ENCODE measurements around the gene CDYL2. TPM values are rescaled to one million over a fixed set of nuclear protein-coding genes. Genes with fewer than 3 reads are reported as not detected.

Gene CDYL2
- total and polyA plus RNA-seq, 4 donors, result 1.3 to 12.6 (median 3.7) TPM

DNA sequence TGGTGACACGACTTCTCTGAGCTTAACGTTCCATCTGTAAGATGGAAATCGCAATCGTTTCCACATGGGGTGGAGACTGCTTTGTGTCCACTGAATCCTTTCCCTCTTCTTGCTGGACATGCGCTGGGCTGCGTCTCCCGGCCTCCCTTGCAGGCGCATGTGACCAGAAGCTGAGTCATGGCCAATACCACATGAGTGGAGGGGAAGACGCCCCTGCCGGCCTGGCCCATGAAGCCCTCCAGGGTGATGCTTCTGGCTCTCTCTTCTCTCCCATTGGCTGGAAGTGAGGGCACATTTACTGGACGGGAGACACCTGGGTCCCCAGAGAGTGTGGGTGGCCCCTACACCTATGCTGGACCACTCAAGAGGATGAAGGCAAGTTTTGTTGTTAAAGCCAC is 192.5 kb downstream of the CDYL2 start:
- Histone ChIP-seq H3K27ac (ENCODE audit: low read depth in 1 of 2, low read length in 1 of 2) (no peak overlapping the region), H3K27me3 (ENCODE audit: control insufficient read depth in 3 of 3, insufficient read depth in 3 of 3, low read length in 2 of 3) (no peaks in the 10 kb centered on the region), H3K4me1 (ENCODE audit: control insufficient read depth in 5 of 5, insufficient read depth in 5 of 5, low read length in 5 of 5) (peaks cover 0 to 2% (median 0%) of the 10 kb centered on the region in 5 donors), H3K9ac (ENCODE audit: insufficient read depth in 1 of 2, low read length in 2 of 2) (no peak overlapping the region), H3K36me3 (ENCODE audit: control insufficient read depth in 4 of 4, insufficient read depth in 4 of 4, low read length in 4 of 4) (peaks cover 0 to 9% (median 1%) of the 10 kb centered on the region in 4 donors), H3K4me3 (no peak overlapping the region), H3K9me3 (ENCODE audit: control insufficient read depth in 4 of 4, insufficient read depth in 3 of 4, low read length in 3 of 4) (peaks cover 0 to 4% (median 0%) of the 10 kb centered on the region in 4 donors)
- TF ChIP-seq, protein P1, sequence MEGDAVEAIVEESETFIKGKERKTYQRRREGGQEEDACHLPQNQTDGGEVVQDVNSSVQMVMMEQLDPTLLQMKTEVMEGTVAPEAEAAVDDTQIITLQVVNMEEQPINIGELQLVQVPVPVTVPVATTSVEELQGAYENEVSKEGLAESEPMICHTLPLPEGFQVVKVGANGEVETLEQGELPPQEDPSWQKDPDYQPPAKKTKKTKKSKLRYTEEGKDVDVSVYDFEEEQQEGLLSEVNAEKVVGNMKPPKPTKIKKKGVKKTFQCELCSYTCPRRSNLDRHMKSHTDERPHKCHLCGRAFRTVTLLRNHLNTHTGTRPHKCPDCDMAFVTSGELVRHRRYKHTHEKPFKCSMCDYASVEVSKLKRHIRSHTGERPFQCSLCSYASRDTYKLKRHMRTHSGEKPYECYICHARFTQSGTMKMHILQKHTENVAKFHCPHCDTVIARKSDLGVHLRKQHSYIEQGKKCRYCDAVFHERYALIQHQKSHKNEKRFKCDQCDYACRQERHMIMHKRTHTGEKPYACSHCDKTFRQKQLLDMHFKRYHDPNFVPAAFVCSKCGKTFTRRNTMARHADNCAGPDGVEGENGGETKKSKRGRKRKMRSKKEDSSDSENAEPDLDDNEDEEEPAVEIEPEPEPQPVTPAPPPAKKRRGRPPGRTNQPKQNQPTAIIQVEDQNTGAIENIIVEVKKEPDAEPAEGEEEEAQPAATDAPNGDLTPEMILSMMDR (IDR thresholded peaks at IDR 0.05; ENCODE audit: control extremely low read depth, extremely low read depth), result no peak
- DNase-seq, result no peak
- ATAC-seq (ENCODE audit: insufficient read depth, low FRiP score), result no peak
- WGBS, 2 donors, result 91 to 95% methylated on average over 11 of the region's 11 CpGs

DNA sequence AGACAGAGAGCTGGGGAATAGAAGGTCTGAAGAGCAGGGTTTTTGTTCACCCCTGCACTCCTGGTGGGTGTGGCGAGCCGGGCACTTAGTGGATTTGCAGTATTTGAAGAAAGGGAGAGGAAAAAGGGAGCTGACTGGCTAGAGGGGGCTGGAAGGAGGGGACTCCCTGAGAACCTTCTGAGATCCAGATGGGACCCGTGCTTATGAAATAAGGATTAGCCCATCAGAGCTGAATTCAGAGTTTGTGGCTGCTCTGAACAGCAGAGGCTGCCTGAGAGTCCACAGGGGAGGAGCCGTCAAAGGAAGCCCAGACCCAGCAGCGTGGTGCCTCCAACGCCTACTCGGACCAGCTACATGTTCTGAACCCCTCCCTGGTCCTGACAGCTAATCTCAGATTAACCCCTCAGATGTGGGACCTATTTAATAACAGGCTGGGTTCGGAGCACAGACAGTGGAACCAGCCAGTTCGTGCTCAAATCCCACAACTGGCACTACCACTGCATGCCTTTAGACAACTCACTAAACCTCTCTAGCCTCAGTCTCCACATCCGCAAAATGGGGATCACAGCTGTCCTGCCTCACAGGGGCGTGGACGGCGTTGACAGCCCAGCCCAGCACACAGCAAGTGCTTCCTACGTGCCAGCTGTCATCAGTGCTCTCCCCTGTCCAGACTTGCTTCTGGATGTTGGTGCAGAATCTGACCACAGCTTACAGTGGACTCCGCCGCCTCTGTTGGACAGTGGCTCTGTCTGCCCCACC is 193.0 kb downstream of the CDYL2 start:
- WGBS, 2 donors, result 86 to 94% methylated on average over 16 of the region's 16 CpGs
- H3K27me3 ChIP-seq (ENCODE audit: control insufficient read depth in 3 of 3, insufficient read depth in 3 of 3, low read length in 2 of 3), result no peaks in the 10 kb centered on the region
- H3K9ac ChIP-seq (ENCODE audit: insufficient read depth in 1 of 2, low read length in 2 of 2), result no peak overlapping the region
- DNase-seq (no peak), ATAC-seq (ENCODE audit: insufficient read depth, low FRiP score) (no peak)
- peaks cover 0 to 9% (median 1%) of the 10 kb centered on the region in 4 donors for H3K36me3 ChIP-seq (ENCODE audit: control insufficient read depth in 4 of 4, insufficient read depth in 4 of 4, low read length in 4 of 4)
- H3K27ac ChIP-seq (ENCODE audit: low read depth in 1 of 2, low read length in 1 of 2), result no peak overlapping the region
- no peak overlapping the region for H3K4me3 ChIP-seq
- H3K9me3 ChIP-seq (ENCODE audit: control insufficient read depth in 4 of 4, insufficient read depth in 3 of 4, low read length in 3 of 4), result peaks cover 0 to 4% (median 0%) of the 10 kb centered on the region in 4 donors
- peaks cover 0 to 2% (median 0%) of the 10 kb centered on the region in 5 donors for H3K4me1 ChIP-seq (ENCODE audit: control insufficient read depth in 5 of 5, insufficient read depth in 5 of 5, low read length in 5 of 5)
- TF ChIP-seq, protein P1 (IDR thresholded peaks at IDR 0.05; ENCODE audit: control extremely low read depth, extremely low read depth), result no peak

DNA sequence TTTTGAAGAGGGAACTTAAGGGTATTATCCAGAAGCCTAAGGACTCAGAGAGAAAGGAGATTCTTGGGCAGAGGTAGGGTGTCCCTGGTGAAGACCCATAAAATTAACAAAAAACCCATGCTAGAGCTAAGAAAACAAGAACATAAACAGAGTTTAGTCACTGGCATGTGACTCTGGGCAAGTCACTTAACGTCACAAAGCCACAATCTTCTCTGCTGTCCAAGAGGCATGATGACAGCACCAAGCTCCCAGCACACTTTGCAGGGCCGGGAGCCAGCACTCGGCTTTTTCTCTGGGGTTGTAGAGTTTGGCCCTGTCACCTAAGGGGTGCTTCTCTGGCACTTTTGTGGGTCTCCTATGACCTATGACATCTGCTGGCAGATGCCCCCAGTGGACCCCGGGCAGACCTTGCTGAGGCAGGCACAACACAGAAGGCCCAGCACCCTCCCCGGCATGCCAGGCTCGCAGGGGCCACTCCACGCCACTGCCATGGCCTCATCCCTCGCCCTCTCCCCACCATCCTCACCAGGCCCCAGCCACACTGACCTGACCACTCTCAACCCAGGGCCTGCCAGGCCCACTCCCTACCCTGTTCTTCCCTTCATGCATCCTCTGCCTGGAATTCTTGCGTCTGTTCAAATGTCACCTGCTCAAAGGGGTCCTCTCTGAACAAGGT is 193.8 kb downstream of the CDYL2 start:
- WGBS, 2 donors, result 91 to 93% methylated on average over 9 of the region's 9 CpGs
- peaks cover 0 to 9% (median 1%) of the 10 kb centered on the region in 4 donors for H3K36me3 ChIP-seq (ENCODE audit: control insufficient read depth in 4 of 4, insufficient read depth in 4 of 4, low read length in 4 of 4)
- no peaks in the 10 kb centered on the region for H3K27me3 ChIP-seq (ENCODE audit: control insufficient read depth in 3 of 3, insufficient read depth in 3 of 3, low read length in 2 of 3)
- ATAC-seq (ENCODE audit: insufficient read depth, low FRiP score), result no peak
- peaks cover 0 to 2% (median 0%) of the 10 kb centered on the region in 5 donors for H3K4me1 ChIP-seq (ENCODE audit: control insufficient read depth in 5 of 5, insufficient read depth in 5 of 5, low read length in 5 of 5)
- no peak overlapping the region for H3K27ac ChIP-seq (ENCODE audit: low read depth in 1 of 2, low read length in 1 of 2)
- no peak overlapping the region for H3K4me3 ChIP-seq
- H3K9ac ChIP-seq (ENCODE audit: insufficient read depth in 1 of 2, low read length in 2 of 2), result no peak overlapping the region
- no peak for DNase-seq
- H3K9me3 ChIP-seq (ENCODE audit: control insufficient read depth in 4 of 4, insufficient read depth in 3 of 4, low read length in 3 of 4), result peaks cover 0 to 4% (median 0%) of the 10 kb centered on the region in 4 donors
- TF ChIP-seq, protein P1 (IDR thresholded peaks at IDR 0.05; ENCODE audit: control extremely low read depth, extremely low read depth), result no peak

Data from lung (tissue), 12 donors.